Mesodermal cell (in vitro differentiated cells): ENCODE measurements around the gene MPZL2.

Experiments used
- H3K27ac ChIP-seq: 2 replicates; pipeline ENCODE4 v1.7.0; 2013; ENCODE audit warnings: mild to moderate bottlenecking, low read depth, low read length, moderate library complexity; ENCODE audit not compliant: severe bottlenecking
- H3K36me3 ChIP-seq: 2 replicates; pipeline ENCODE4 v1.7.1; 2013; ENCODE audit warnings: mild to moderate bottlenecking, low read length, moderate library complexity; ENCODE audit not compliant: control insufficient read depth, insufficient read depth
- H3K4me1 ChIP-seq: one replicate; pipeline ENCODE4 v1.7.1; 2013; ENCODE audit warnings: mild to moderate bottlenecking, low read length; ENCODE audit not compliant: insufficient read depth, control insufficient read depth, poor library complexity, severe bottlenecking
- H3K4me3 ChIP-seq: 2 replicates; pipeline ENCODE4 v1.7.0; 2013; ENCODE audit warnings: low read length, control low read depth, mild to moderate bottlenecking; ENCODE audit not compliant: insufficient read depth, poor library complexity, severe bottlenecking; ENCODE audit errors: extremely low read depth
- H3K9me3 ChIP-seq: 2 replicates; pipeline ENCODE4 v1.7.1; 2013; ENCODE audit warnings: mild to moderate bottlenecking, low read length, moderate library complexity; ENCODE audit not compliant: control insufficient read depth
- WGBS, 2 experiments: methylation state at CpG; one replicate each; pipeline ENCODE4 v1.1.5; 2013; ENCODE audit warnings: missing lambda C conversion rate in 2 of 2; ENCODE audit not compliant: insufficient coverage in 2 of 2; 5-methylcytosine and 5-hydroxymethylcytosine counted together

MPZL2 gene

DNA sequence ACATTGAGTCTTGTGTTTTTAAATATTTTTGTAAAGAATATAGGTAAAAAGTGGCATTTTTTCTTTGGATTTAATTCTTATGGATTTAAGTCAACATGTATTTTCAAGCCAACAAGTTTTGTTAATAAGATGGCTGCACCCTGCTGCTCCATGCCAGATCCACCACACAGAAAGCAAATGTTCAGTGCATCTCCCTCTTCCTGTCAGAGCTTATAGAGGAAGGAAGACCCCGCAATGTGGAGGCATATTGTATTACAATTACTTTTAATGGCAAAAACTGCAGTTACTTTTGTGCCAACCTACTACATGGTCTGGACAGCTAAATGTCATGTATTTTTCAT, 40.1 kb upstream of the MPZL2 start:
- Histone ChIP-seq H3K27ac (no peak overlapping the region), H3K4me1 (no peaks in the 10 kb centered on the region)

DNA sequence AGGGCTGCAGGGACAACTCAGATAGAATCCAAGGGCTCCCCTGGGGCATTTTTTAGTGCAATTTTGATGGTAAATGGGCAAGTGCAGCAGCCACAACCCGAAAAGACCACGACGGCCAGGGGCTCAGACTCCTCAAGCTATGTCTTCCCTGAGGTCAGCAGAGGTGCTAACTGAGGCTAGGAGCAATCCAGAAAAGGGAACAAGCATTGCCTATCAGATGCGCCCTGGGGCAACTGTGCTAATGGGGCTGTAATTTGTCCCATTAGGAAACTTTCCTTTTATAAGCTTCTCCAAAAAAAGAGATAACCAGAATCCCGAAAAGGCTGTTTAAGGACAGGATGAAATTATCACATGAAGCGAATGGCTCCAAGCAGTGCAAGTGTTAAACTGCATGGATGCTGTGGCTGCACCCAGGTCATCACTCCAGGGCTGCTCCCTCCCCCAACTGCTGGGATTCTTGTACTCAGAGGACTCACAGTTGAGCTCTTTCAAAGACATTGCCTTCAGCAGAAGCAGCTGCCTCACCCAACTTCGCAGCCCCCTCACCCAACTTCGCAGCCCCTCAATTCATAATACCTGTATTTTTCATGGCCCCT, 37.6 kb upstream of the MPZL2 start:
- Histone ChIP-seq H3K4me3 (no peak overlapping the region), H3K9me3 (no peaks in the 10 kb centered on the region), H3K4me1 (no peaks in the 10 kb centered on the region), H3K27ac (no peak overlapping the region), H3K36me3 (no peaks in the 10 kb centered on the region)
- 61 to 82% methylated on average over 6 to 8 of the region's 8 CpGs for WGBS, 2 experiments

More for the DNA sequence above, 40.1 kb upstream of the MPZL2 start:
- no CpG with 5 or more reads among the region's 1 CpG for WGBS, 2 experiments
- H3K4me3 ChIP-seq: no peak overlapping the region
- no peaks in the 10 kb centered on the region for H3K9me3 ChIP-seq
- no peaks in the 10 kb centered on the region for H3K36me3 ChIP-seq

DNA sequence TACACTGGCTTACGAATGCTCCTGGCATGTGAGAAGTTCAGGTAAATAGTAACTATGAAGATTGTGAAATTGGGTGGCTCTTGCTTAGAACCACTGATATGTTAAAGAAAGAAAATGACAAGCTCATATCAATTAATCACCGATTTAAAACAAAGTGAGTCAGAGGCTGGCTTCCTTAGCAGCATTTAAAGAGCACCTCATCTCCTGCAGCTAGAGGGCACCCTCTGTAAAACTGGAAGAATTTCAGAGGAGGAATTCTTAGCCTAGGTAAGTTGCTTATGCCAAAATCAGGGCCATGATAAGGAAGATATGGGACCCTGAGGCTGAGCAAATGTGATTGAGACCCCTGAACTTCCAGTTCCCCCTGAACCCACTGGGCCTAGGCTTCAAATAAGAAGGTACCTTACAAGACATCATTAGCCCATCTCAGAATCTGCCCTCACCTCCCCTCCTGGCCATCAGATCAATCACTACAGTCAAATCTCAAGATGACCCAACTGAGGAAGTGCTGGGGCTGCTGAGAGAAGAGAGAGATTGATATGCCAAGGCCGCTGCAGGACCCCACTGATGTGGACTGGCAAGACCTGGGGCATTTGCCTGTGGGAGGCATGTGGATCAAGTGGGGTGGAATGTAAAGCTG, 31.8 kb upstream of the MPZL2 start:
- 88 to 93% methylated on average over 2 of the region's 3 CpGs for WGBS, 2 experiments
- Histone ChIP-seq H3K27ac (no peak overlapping the region), H3K9me3 (no peaks in the 10 kb centered on the region), H3K36me3 (no peaks in the 10 kb centered on the region), H3K4me3 (no peak overlapping the region), H3K4me1 (no peaks in the 10 kb centered on the region)

DNA sequence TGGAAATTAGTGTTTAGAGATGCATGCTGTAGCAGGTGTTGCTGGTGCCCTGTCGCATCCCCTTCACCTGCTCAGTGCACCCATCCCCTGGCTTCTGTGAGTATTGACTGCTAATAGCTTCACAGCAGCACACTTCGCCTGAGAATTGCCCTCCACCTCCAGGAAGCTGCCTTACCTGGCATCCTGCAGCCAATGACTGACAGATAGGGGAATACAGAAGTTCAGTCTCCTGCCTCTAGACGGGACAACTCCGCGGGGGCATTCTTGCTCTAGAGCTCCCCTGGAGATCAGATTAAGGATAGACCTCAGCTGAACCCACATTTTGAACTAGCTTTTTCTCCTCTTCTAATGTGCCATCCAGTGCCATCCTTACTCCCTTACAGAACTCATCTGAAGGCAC, 31.1 kb upstream of the MPZL2 start:
- Histone ChIP-seq H3K36me3 (no peaks in the 10 kb centered on the region), H3K4me3 (no peak overlapping the region), H3K9me3 (no peaks in the 10 kb centered on the region), H3K4me1 (no peaks in the 10 kb centered on the region), H3K27ac (no peak overlapping the region)
- 61 to 82% methylated on average over 4 to 5 of the region's 5 CpGs for WGBS, 2 experiments

DNA sequence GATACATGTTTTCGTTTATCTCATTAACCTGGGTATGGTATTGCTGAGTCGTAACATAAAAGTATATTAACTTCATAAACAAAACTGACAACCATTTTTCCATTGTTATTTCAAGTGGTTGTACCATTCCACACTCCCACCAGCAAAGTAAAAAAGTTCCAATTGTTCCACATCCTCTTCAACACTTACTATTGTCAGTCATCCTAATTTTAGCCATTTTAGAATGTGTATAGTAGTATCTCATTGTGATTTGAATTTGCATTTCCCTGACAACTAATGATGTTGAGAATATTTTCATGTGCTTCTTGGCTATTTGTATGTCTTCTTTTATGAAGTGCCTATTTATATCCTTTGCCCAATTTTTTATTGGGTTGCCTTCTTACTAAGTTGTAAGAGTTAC, 30.0 kb upstream of the MPZL2 start:
- WGBS, 2 experiments: no CpG with 5 or more reads among the region's 2 CpGs
- Histone ChIP-seq H3K36me3 (no peaks in the 10 kb centered on the region), H3K4me3 (no peak overlapping the region), H3K4me1 (no peaks in the 10 kb centered on the region), H3K9me3 (no peaks in the 10 kb centered on the region), H3K27ac (no peak overlapping the region)

DNA sequence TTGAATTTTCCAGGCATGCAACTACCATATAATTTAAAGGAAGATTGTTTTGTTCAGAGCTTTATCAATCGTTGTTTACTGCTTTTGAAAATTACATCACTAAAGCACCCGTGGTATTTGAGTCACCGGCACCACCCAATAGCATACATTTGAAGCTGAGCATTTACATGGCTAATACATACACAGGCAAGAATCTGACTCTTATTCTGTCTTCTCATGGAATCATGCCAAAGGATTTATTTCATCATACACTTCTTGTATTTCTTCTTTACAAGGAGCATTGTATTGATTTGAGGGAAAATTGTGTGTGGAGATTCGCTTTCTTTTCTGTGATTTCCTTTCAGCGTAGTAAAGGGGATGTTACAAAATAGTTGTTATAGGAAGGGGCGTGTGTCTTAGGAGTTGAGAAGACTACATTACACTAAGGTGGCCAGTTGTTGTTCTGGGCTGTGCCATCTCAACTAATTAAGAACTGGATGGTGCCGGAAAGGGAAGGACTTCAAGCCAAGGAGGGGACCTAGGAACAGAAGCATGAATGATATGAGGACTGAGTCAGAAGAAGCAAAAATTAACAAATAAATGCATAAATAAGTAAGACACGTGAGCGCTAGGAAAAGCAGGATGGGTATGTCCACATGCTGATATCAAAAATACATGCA, 27.5 kb upstream of the MPZL2 start:
- 91 to 94% methylated on average over 2 to 6 of the region's 9 CpGs for WGBS, 2 experiments
- Histone ChIP-seq H3K4me1 (no peaks in the 10 kb centered on the region), H3K27ac (no peak overlapping the region), H3K9me3 (no peaks in the 10 kb centered on the region), H3K4me3 (no peak overlapping the region), H3K36me3 (no peaks in the 10 kb centered on the region)

DNA sequence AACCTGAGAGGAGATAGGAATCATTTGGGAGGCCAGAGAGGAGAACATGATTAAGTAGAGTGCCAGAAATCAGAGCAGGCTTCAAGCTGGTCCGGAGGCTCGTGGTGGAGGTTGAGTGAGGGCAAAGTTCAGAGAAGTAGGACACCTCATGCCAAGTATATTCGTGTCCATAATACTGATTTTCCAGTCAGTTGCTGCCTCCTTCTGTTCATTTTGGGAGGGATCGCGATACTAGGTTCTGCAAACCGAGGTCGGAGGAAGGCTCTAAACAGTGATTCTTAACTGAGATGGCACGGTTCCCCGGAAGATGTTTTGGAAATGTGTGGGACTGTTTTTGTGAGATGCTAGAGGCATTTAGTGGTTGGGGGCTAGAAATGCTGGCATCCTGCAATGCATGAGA, 26.8 kb upstream of the MPZL2 start:
- 31 to 35% methylated on average over 8 to 9 of the region's 9 CpGs for WGBS, 2 experiments
- H3K36me3 ChIP-seq: no peaks in the 10 kb centered on the region
- no peak overlapping the region for H3K4me3 ChIP-seq
- no peaks in the 10 kb centered on the region for H3K9me3 ChIP-seq
- no peak overlapping the region for H3K27ac ChIP-seq
- no peaks in the 10 kb centered on the region for H3K4me1 ChIP-seq

DNA sequence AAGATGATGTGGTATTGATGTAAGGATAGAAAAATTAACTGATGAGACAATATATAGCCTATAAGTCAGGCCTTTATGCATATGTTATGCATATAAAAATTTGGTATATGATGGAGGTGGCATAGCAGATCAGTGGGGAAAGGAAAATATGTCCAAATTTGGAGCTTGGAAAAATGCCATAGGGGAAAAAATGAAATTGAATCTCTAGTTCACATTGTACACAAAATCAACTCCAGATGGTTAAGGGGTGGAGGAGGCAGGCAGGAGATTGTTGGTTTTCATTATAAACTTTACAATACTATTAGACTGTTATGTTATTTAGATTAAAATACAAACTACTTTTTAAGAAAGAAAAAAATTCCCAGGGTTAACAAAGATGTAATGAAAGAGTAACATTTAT, 25.3 kb upstream of the MPZL2 start:
- Histone ChIP-seq H3K4me3 (no peak overlapping the region), H3K36me3 (no peaks in the 10 kb centered on the region), H3K27ac (no peak overlapping the region), H3K4me1 (no peaks in the 10 kb centered on the region), H3K9me3 (no peaks in the 10 kb centered on the region)

DNA sequence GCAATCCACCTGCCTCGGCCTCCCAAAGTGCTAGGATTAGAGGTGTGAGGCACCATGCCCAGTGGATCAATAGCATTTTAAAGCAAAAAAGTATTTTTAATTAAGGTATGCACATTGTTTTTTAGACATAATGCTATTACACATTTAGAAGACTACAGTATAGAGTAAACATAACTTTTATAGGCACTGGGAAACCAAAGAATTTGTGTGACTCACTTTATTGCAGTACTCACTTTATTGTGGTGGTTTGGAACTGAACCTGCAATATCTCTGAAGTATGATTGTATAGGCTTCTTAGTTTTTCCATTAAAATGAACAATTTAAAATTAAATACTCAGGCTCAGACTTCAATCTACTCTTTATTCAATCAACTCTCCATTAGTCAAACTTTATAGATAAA, 22.9 kb upstream of the MPZL2 start:
- no CpG with 5 or more reads among the region's 1 CpG for WGBS, 2 experiments
- H3K9me3 ChIP-seq: no peaks in the 10 kb centered on the region
- H3K27ac ChIP-seq: no peak overlapping the region
- no peaks in the 10 kb centered on the region for H3K36me3 ChIP-seq
- no peak overlapping the region for H3K4me3 ChIP-seq
- H3K4me1 ChIP-seq: no peaks in the 10 kb centered on the region

DNA sequence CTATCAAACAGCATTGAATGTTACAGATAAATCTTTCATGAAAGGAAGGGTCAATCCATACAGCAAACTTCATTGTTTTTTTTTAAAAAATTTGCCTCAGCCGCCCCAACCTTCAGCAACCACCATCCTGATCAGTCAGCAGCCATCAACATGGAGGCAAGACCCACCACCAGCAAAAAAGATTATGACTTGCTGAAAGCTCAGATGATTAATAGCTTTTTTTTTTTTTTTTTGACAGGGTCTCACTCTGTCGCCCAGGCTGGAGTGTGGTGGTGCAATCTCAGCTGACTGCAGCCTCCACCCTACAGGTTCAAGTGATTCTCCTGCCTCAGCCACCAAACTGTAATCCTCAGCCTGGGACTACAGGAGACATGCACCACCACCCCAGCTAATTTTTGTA, 22.4 kb upstream of the MPZL2 start:
- H3K9me3 ChIP-seq: no peaks in the 10 kb centered on the region
- no peaks in the 10 kb centered on the region for H3K36me3 ChIP-seq
- WGBS, 2 experiments: 89% methylated on average over 1 of the region's 2 CpGs
- H3K4me1 ChIP-seq: no peaks in the 10 kb centered on the region
- H3K27ac ChIP-seq: no peak overlapping the region
- no peak overlapping the region for H3K4me3 ChIP-seq

DNA sequence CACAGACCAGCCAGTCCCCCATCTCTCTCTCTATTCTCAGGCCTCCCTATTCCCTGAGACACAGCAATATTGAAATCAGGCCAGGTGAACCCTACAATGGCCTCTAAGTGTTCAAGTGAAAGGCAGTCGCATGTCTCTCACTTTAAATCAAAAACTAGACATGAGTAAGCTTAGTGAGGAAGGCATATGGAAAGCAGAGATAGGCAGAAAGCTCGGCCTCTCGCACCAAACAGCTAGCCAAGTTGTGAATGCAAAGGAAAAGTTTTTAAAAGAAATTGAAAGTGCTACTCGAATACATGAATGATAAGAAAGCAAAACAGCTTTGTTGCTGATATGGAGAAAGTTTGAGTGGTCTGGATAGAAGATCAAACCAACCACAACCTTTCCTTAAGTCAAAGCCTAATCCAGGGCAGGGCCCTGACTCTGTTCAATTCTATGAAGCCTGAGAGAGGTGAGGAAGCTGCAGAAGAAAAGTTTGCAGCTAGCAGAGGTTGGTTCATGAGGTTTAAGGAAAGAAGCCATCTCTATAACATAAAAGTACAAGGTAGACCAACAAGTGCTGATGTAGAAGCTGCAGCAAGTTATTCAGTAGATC, 19.8 kb upstream of the MPZL2 start:
- H3K27ac ChIP-seq: no peak overlapping the region
- H3K4me3 ChIP-seq: no peak overlapping the region
- no peaks in the 10 kb centered on the region for H3K4me1 ChIP-seq
- H3K9me3 ChIP-seq: no peaks in the 10 kb centered on the region
- WGBS, 2 experiments: 90 to 100% methylated on average over 2 to 3 of the region's 4 CpGs
- H3K36me3 ChIP-seq: no peaks in the 10 kb centered on the region
